Measurements from ENCODE around the gene SETBP1.

DNA sequence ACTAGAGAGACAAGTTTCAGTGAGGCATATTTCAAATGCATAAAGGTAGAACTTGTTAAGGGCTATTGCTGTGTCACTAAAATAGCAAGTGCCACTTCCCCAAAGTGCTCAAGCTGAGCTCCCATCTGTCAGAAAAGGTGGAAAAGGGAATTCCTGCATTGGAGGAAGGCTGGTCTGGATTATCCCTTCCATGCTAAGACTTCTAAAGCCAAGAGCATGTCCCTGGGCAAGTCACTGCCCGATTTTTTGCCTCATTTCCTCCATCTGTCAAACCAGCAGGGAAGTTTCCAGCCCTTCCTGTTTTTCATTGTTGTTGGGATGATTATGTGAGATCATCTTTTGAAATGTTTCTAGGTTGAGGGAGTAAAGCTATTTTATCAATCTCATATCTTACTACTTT lies 175.5 kb downstream of the SETBP1 start:
- TF ChIP-seq POLR2A (IDR thresholded peaks at IDR 0.05) (no peak), CTCF (IDR thresholded peaks at IDR 0.05) (no peak)
